Measurements from ENCODE around the gene PDLIM1. TPM values are rescaled to one million over a fixed set of nuclear protein-coding genes. Genes with fewer than 3 reads are reported as not detected.

The PDLIM1 gene
- total RNA-seq, 1 donor from 2014 or later, result 73.8 TPM

DNA sequence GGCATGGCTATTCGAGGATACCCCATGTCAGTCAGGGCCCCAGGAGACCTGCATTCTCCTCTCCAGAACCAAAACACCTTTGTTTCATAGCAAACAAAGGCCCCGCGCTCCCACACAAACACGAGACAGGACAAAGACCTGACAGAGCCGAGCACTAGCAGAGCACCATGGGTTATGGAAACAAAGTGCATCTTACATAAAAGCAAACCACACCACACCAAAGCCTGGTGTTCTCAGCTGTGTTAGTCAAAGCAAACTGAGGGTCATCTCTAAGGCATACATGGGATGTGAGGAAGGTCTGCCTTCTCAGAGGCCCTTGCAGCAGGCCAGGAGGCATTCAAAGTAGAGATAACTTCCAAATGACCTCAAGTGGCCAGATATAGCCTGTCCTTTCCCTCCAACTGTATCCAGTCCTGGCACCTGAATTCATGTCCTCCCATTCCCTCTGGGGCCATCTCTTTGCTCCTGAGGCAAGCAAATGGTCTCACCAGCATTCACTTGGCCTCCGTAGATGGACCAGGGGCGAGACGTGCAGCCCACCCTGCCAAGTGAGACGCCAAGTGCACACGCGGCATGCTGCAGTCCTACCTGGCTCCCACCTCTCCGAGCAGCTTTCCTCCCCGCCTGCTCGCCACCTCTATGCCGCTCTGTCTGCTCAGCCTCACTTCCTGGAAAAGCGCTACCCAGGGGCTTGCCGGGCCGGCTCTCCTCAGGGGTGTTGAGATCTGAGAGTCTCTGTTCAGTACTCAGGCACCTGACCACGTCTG lies 45.3 kb upstream of the PDLIM1 start:
- no peaks in the 10 kb centered on the region for H3K9me3 Mint-ChIP-seq (ENCODE audit: unreplicated experiment)
- no peak for DNase-seq (ENCODE audit: extremely low spot score, unreplicated experiment)
- no peaks in the 10 kb centered on the region for H3K36me3 Mint-ChIP-seq (ENCODE audit: unreplicated experiment)
- no peaks in the 10 kb centered on the region for H3K27me3 Mint-ChIP-seq (ENCODE audit: unreplicated experiment)
- H3K4me3 Mint-ChIP-seq (ENCODE audit: unreplicated experiment), result no peak overlapping the region
- peaks cover 12% of the 10 kb centered on the region for H3K4me1 Mint-ChIP-seq (ENCODE audit: unreplicated experiment)
- no peak overlapping the region for H3K27ac Mint-ChIP-seq (ENCODE audit: unreplicated experiment)
- TF ChIP-seq, protein P1, sequence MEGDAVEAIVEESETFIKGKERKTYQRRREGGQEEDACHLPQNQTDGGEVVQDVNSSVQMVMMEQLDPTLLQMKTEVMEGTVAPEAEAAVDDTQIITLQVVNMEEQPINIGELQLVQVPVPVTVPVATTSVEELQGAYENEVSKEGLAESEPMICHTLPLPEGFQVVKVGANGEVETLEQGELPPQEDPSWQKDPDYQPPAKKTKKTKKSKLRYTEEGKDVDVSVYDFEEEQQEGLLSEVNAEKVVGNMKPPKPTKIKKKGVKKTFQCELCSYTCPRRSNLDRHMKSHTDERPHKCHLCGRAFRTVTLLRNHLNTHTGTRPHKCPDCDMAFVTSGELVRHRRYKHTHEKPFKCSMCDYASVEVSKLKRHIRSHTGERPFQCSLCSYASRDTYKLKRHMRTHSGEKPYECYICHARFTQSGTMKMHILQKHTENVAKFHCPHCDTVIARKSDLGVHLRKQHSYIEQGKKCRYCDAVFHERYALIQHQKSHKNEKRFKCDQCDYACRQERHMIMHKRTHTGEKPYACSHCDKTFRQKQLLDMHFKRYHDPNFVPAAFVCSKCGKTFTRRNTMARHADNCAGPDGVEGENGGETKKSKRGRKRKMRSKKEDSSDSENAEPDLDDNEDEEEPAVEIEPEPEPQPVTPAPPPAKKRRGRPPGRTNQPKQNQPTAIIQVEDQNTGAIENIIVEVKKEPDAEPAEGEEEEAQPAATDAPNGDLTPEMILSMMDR (IDR thresholded peaks at IDR 0.05), result no peak

DNA sequence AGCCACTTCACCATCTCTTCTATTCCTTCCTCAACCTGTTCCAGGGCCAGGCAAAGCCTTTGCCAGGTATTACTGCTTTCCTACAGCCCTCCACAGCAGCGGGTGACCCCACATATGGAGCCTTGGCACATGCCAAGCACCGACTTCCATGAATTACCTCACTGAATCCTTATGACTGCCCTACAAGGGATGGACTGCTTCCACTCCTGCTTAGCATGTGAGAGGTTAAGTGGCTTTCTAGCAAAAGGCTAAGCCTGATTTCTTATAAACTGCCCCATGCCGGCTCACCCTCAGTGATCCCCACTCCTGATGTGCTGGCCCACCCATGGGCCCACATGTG lies 44.0 kb upstream of the PDLIM1 start:
- Mint-ChIP-seq H3K4me1 (ENCODE audit: unreplicated experiment) (peaks cover 11% of the 10 kb centered on the region), H3K36me3 (ENCODE audit: unreplicated experiment) (no peaks in the 10 kb centered on the region), H3K9me3 (ENCODE audit: unreplicated experiment) (no peaks in the 10 kb centered on the region)

DNA sequence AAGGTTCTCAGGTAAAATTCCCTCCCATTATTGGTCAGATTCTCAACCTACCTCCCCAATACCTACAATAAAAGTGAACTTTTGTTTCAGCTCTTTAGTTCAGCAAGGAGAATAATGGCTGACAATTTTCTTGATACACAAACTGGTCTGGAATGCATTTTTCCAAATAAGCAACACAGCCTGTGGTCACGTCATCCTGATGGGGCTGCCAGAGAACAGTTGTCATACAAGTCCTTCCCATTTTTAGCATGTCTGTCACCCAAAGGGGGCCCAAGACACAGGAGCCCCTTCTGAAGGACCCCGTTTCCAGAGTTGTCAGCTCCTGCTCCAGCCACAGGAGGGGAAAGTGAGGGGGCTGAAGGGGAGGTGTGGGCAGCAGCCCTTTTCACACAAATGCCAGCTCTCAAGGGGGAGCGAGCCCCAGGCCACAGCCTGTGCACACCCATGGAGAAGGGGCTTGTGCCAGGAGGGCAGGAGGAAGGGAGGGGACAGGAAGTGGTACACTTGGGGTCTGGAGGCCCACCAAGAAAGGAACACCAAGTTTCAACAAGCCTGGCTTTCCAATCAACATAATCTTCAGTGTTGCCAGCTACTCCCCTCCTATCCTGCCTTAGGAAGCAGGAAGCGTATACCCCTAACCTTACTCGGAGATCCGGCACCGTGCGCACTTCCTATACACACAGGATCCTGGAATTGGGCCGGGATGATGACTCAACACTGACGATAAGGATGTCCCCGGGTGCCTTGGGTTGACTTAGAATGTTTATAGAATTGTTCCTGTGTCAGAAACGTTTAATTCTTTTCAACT lies 43.4 kb upstream of the PDLIM1 start:
- peaks cover 2% of the 10 kb centered on the region for H3K27me3 Mint-ChIP-seq (ENCODE audit: unreplicated experiment)
- TF ChIP-seq, protein P1 (IDR thresholded peaks at IDR 0.05), result no peak
- H3K9me3 Mint-ChIP-seq (ENCODE audit: unreplicated experiment), result no peaks in the 10 kb centered on the region
- peaks cover 11% of the 10 kb centered on the region for H3K4me1 Mint-ChIP-seq (ENCODE audit: unreplicated experiment)
- no peak overlapping the region for H3K27ac Mint-ChIP-seq (ENCODE audit: unreplicated experiment)
- H3K36me3 Mint-ChIP-seq (ENCODE audit: unreplicated experiment), result no peaks in the 10 kb centered on the region
- H3K4me3 Mint-ChIP-seq (ENCODE audit: unreplicated experiment), result no peak overlapping the region
- DNase-seq (ENCODE audit: extremely low spot score, unreplicated experiment), result no peak

More for the DNA sequence above, 44.0 kb upstream of the PDLIM1 start:
- DNase-seq (ENCODE audit: extremely low spot score, unreplicated experiment), result no peak
- TF ChIP-seq, protein P1 (IDR thresholded peaks at IDR 0.05), result no peak
- no peak overlapping the region for H3K4me3 Mint-ChIP-seq (ENCODE audit: unreplicated experiment)
- no peak overlapping the region for H3K27ac Mint-ChIP-seq (ENCODE audit: unreplicated experiment)
- H3K27me3 Mint-ChIP-seq (ENCODE audit: unreplicated experiment), result no peaks in the 10 kb centered on the region

DNA sequence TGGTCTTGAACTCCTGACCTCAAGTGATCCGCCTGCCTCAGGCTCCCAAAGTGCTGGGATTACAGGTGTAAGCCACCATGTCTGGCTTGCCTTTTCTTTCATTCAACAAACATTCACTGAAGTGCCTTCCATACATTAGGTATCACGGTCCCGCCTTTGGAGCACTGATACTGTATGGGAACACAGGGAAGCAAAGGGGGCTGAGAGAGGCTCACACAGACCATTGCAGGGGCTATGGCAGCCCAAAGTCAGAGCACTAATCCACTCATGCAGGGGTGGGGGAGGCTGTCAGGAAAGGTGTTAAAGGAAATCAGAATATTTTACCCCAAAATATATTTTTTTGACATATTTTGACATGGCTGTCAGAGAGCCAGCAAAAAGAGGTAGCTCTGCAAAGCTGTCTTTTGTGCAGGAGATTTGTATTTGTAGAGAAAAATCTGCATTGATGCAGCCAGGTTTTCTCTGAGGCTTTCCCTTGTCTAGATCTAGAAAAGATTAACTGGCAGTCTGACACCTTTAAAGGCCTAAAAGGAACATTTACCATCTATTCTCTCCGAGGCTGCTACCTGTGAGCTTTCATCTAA lies 42.0 kb upstream of the PDLIM1 start:
- H3K4me1 Mint-ChIP-seq (ENCODE audit: unreplicated experiment), result peaks cover 11% of the 10 kb centered on the region

More for the DNA sequence above, 42.0 kb upstream of the PDLIM1 start:
- no peak overlapping the region for H3K4me3 Mint-ChIP-seq (ENCODE audit: unreplicated experiment)
- H3K9me3 Mint-ChIP-seq (ENCODE audit: unreplicated experiment), result no peaks in the 10 kb centered on the region
- TF ChIP-seq, protein P1 (IDR thresholded peaks at IDR 0.05), result no peak
- H3K36me3 Mint-ChIP-seq (ENCODE audit: unreplicated experiment), result no peaks in the 10 kb centered on the region
- DNase-seq (ENCODE audit: extremely low spot score, unreplicated experiment), result no peak
- peaks cover 8% of the 10 kb centered on the region for H3K27me3 Mint-ChIP-seq (ENCODE audit: unreplicated experiment)
- H3K27ac Mint-ChIP-seq (ENCODE audit: unreplicated experiment), result no peak overlapping the region
